A549 (cell line): ENCODE data around the gene ZNF384. TPM values are rescaled to one million over a fixed set of nuclear protein-coding genes. Genes with fewer than 3 reads are reported as not detected.

Experiments
- ATAC-seq, 2 experiments: fragments of 200-7000 bp in 1 of 2; fragments of >200 bp in 1 of 2; cut with Nextera tagmentation in 1 of 2; cut with Tn5 transposase in 1 of 2; 3 replicates each; pipeline versions ENCODE4 v1.8.0 to v1.9.1; 2018 to 2020; ENCODE audit warnings: mild to moderate bottlenecking in 1 of 2, moderate library complexity in 1 of 2
- CTCF ChIA-PET: fragments of 300-600 bp; sonication (Branson Sonifier 250); formaldehyde crosslinking; extraction: SDS; loops from one replicate; lab custom pipeline; 2021; ENCODE audit warnings: antibody characterized with exemption, inconsistent platforms; lab: Yijun Ruan, JAX
- POLR2A ChIA-PET: fragments of 350-600 bp; formaldehyde crosslinking; extraction: SDS; loops from one replicate; lab custom pipeline; 2021; ENCODE audit warnings: antibody characterized with exemption, inconsistent platforms; lab: Yijun Ruan, JAX
- DNase-seq, 2 experiments: peaks; one replicate each; pipeline versions ENCODE4 v3.0.0 to v3.0.0-alpha.2; 2011 to 2016; ENCODE audit warnings: low read depth in 1 of 2, low spot score in 1 of 2
- FAIRE-seq: peaks from 2 replicates; lab custom pipeline; 2011; peaks lifted over from hg19 to GRCh38; lab: Jason Lieb, UNC
- H3K27ac ChIP-seq, 2 experiments: fragments of >200 bp; sonication (Bioruptor Twin); formaldehyde crosslinking; 3 replicates each; pipeline ENCODE4 v1.5.1; 2016 to 2017
- H3K4me1 ChIP-seq: fragments of >200 bp; sonication (Bioruptor Twin); formaldehyde crosslinking; 3 replicates; pipeline ENCODE4 v1.6.1; 2016
- H3K4me2 ChIP-seq: fragments of >200 bp; sonication (Bioruptor Twin); formaldehyde crosslinking; 3 replicates; pipeline ENCODE4 v1.6.1; 2016
- H3K4me3 ChIP-seq: fragments of >200 bp; sonication (Bioruptor Twin); formaldehyde crosslinking; 3 replicates; pipeline ENCODE4 v1.5.1; 2016
- H3K9me3 ChIP-seq: fragments of >200 bp; sonication (Bioruptor Twin); formaldehyde crosslinking; 3 replicates; pipeline ENCODE4 v1.6.1; 2016
- CHD2 ChIP-seq: fragments of 150-350 bp; IDR thresholded peaks from 2 replicates; pipeline ENCODE4 v1.6.1; 2014; ENCODE audit warnings: low read length; ENCODE audit not compliant: partially characterized antibody
- EP300 ChIP-seq, 2 experiments: fragments of >200 bp; sonication (Bioruptor Twin); formaldehyde crosslinking; IDR thresholded peaks; 2 replicates in 1 of 2; 3 replicates in 1 of 2; pipeline ENCODE4 v1.6.1; 2016 to 2017
- FOXS1 ChIP-seq: fragments of 250-450 bp; sonication (Bioruptor Pico); IDR thresholded peaks from 2 replicates; pipeline ENCODE4 v1.5.0; 2020; ENCODE audit warnings: mild to moderate bottlenecking, moderate library complexity
- KDM5A ChIP-seq: fragments of 200-600 bp; sonication (generic); IDR thresholded peaks from 2 replicates; pipeline ENCODE4 v1.6.1; 2016; ENCODE audit warnings: antibody characterized with exemption, mild to moderate bottlenecking
- MAZ ChIP-seq: fragments of 150-350 bp; IDR thresholded peaks from 2 replicates; pipeline ENCODE4 v1.6.1; 2014; ENCODE audit warnings: antibody characterized with exemption, low read depth, low read length, borderline replicate concordance
- MYC ChIP-seq: IDR thresholded peaks from 2 replicates; pipeline ENCODE4 v1.6.1; 2012; ENCODE audit warnings: mild to moderate bottlenecking, inconsistent platforms, low read length, improper control_type of control experiment, borderline replicate concordance
- NFE2L2 ChIP-seq: fragments of 150-350 bp; conservative IDR thresholded peaks from 2 replicates; pipeline ENCODE4 v1.6.1; 2014; ENCODE audit warnings: low read length
- NPAS2 ChIP-seq: fragments of 250-450 bp; sonication (Bioruptor Pico); IDR thresholded peaks from 2 replicates; pipeline ENCODE4 v1.8.0; 2022; ENCODE audit warnings: mild to moderate bottlenecking, moderate library complexity, borderline replicate concordance
- NR3C1 ChIP-seq: fragments of >200 bp; sonication (Bioruptor Twin); formaldehyde crosslinking; IDR thresholded peaks from 3 replicates; pipeline ENCODE4 v1.6.1; 2017
- SMC3 ChIP-seq: fragments of >200 bp; sonication (Bioruptor Twin); formaldehyde crosslinking; IDR thresholded peaks from 3 replicates; pipeline ENCODE4 v1.6.1; 2018; ENCODE audit warnings: inconsistent platforms
- ZC3H11A ChIP-seq: fragments of 450-650 bp; IDR thresholded peaks from 2 replicates; pipeline ENCODE4 v1.6.1; 2014; ENCODE audit warnings: antibody characterized with exemption, mild to moderate bottlenecking
- WGBS: methylation state at CpG from one replicate; pipeline ENCODE4 v1.1.6; 2017; ENCODE audit errors: missing lambda C conversion rate; 5-methylcytosine and 5-hydroxymethylcytosine counted together
- polyA plus RNA-seq, 4 experiments: library from polyadenylated mRNA; depleted of rRNA in 3 of 4; stranded (reverse); fragments of >200 nt; fragmentation: RNase III in 1 of 4; extraction: RNeasy Plus Mini Kit Qiagen cat#74134 plus additional on column Dnase treatment in 1 of 4; gene quantifications; 2 replicates in 3 of 4; 3 replicates in 1 of 4; pipeline ENCODE4 v1.2.3, GENCODE V29; 2011 to 2017
- TF ChIP-seq, protein P1 (sequence below): fragments of 200-600 bp; sonication (generic); IDR thresholded peaks from 2 replicates; pipeline ENCODE4 v1.6.1; 2016; ENCODE audit warnings: antibody characterized with exemption, mild to moderate bottlenecking, moderate library complexity
- TF ChIP-seq, protein P2 (sequence below): fragments of 150-350 bp; IDR thresholded peaks from 2 replicates; pipeline ENCODE4 v1.6.1; 2014; ENCODE audit warnings: low read depth, mild to moderate bottlenecking, low read length
- TF ChIP-seq, protein P3 (sequence below): IDR thresholded peaks from 2 replicates; pipeline ENCODE4 v1.6.1; 2012
- TF ChIP-seq, protein P4 (sequence below): IDR thresholded peaks from 2 replicates; pipeline ENCODE4 v1.6.1; 2012; ENCODE audit warnings: low read depth, borderline replicate concordance

ZNF384 gene
- polyA plus RNA-seq, 2 of the 4 experiments (the other 2 are of a cell fraction): 59.6 to 79.8 TPM

DNA sequence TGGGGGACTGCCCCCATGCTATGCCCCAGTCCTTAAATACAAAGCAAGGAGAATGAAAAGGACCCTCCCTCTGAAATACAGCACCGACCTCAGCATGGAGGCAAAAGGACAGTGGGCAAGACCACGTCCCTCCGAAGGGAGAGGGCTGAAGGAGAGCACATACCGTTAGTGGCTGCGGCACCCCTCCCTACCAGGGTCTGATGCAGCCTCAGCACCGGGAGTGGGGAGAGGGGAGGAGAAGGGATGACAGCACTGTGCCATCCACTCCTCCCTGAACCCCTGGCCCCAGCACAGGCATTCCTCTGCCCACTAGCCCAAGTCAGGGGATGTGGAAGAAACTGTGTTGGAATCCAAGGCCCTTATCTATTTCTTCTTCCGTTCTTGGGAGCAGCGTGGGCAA, 38.3 kb downstream of the ZNF384 start (continued):
- TF ChIP-seq, protein P1, sequence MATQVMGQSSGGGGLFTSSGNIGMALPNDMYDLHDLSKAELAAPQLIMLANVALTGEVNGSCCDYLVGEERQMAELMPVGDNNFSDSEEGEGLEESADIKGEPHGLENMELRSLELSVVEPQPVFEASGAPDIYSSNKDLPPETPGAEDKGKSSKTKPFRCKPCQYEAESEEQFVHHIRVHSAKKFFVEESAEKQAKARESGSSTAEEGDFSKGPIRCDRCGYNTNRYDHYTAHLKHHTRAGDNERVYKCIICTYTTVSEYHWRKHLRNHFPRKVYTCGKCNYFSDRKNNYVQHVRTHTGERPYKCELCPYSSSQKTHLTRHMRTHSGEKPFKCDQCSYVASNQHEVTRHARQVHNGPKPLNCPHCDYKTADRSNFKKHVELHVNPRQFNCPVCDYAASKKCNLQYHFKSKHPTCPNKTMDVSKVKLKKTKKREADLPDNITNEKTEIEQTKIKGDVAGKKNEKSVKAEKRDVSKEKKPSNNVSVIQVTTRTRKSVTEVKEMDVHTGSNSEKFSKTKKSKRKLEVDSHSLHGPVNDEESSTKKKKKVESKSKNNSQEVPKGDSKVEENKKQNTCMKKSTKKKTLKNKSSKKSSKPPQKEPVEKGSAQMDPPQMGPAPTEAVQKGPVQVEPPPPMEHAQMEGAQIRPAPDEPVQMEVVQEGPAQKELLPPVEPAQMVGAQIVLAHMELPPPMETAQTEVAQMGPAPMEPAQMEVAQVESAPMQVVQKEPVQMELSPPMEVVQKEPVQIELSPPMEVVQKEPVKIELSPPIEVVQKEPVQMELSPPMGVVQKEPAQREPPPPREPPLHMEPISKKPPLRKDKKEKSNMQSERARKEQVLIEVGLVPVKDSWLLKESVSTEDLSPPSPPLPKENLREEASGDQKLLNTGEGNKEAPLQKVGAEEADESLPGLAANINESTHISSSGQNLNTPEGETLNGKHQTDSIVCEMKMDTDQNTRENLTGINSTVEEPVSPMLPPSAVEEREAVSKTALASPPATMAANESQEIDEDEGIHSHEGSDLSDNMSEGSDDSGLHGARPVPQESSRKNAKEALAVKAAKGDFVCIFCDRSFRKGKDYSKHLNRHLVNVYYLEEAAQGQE: no peak
- TF ChIP-seq, protein P2, sequence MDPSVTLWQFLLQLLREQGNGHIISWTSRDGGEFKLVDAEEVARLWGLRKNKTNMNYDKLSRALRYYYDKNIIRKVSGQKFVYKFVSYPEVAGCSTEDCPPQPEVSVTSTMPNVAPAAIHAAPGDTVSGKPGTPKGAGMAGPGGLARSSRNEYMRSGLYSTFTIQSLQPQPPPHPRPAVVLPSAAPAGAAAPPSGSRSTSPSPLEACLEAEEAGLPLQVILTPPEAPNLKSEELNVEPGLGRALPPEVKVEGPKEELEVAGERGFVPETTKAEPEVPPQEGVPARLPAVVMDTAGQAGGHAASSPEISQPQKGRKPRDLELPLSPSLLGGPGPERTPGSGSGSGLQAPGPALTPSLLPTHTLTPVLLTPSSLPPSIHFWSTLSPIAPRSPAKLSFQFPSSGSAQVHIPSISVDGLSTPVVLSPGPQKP: no peak
- TF ChIP-seq FOXS1 (no peak), NFE2L2 (no peak)
- TF ChIP-seq, protein P3, sequence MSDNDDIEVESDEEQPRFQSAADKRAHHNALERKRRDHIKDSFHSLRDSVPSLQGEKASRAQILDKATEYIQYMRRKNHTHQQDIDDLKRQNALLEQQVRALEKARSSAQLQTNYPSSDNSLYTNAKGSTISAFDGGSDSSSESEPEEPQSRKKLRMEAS: no peak

DNA sequence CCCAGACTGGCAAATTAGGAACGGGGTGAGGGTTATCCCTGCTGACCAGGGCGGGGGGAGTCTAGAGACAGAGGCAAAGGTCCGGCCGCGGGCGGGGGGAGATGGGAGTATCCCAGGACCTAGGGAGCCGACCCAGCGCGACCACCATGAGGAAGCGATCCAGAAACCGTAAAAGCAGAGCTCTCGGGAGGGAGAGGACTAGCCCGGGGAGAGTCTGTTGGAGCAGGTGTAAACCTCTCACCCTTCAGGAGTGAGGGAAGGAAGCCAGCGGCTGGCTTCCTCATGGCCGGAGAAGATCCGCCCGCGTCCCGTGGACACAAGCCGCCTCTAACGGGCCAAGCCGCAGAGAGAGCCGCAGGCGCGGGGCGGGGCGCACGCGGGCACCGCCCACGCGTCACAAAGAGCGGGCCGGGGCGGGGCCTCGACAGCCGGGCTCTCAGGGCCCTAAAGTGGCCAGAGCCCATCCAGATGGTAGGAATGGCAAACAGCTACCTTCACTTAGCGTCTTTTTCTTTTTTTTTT, 42.0 kb downstream of the ZNF384 start, which contains the start of gene ACRBP:
TSS of gene ACRBP (minus strand) at position 350 of the 522 bp plus-strand sequence. CDS start at position 284, 66 bp downstream.
- H3K4me3 ChIP-seq: no peak within 1 kb of the TSS
- H3K27ac ChIP-seq: no peak within 1 kb of the TSS
- H3K4me1 ChIP-seq: no peaks in the 10 kb centered on the region
- no peak for ATAC-seq
- FAIRE-seq: no peak
- peaks cover 40% of the 10 kb centered on the region for H3K9me3 ChIP-seq
- POLR2A ChIA-PET: no interaction called here
- WGBS: 95% methylated on average over 38 of the region's 38 CpGs
- no peak for TF ChIP-seq NPAS2 (CRISPR knock-in tag)
- TF ChIP-seq MAZ: no peak
- TF ChIP-seq, all 56 proteins: peak for 0
- CTCF ChIA-PET: interaction anchor here (0.8 to 1.9 kb wide), 6 partner anchors 14 to 178 kb away, joined by 3 to 6 read pairs (median 4); no protein-coding TSS in a partner anchor
- DNase-seq: no peak
- H3K4me2 ChIP-seq: no peak within 1 kb of the TSS

DNA sequence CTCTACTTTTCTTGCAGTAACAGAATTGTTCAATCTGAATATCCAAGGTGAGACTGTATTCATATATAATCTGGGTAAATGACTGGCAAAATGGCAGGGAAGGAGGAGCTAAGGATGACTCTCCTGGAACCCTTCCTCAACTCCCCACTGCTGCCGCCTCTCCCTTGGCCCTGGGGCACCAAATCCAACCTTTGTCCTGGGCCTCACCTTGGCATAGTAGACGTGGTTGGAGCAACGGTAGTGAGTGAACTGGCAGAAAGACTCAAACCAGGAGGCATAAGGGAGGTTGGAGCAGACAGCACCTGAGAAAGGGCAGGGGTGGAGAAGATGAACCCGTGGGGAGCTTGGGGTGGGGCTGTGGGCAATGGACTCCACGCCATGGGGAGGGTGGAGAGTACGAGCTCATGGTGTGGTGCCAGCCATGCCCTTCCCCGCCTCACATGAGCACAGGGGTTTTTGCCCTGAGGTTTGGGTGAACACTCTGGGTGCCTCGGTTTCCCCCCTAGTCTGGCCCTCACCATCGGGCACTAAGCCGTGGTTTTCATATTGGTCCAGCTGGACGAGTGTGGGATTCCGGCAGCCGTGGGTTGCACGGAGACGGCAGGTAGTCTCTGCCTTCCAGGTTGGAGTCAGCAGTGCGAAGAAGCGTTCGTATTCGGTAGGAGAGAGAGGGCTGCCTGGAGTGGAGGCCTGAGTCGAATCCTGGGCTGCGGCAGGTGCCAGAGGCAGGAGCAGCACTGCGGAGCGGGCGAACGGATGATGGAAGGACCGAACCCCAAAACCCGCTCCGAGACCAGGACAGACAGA, 42.7 kb downstream of the ZNF384 start:
- Histone ChIP-seq H3K4me2 (no peak overlapping the region), H3K9me3 (peaks cover 40% of the 10 kb centered on the region), H3K4me3 (no peak overlapping the region), H3K27ac (no peak overlapping the region), H3K4me1 (no peaks in the 10 kb centered on the region)
- ATAC-seq (no peak), DNase-seq (no peak), FAIRE-seq (no peak)
- 90% methylated on average over 28 of the region's 28 CpGs for WGBS
- ChIA-PET POLR2A (no interaction called here), CTCF (interaction anchor here (0.6 to 1.9 kb wide), 7 partner anchors 15 to 179 kb away, joined by 3 to 6 read pairs (median 4); no protein-coding TSS in a partner anchor)
- TF ChIP-seq NFE2L2: no peak
- no peak for TF ChIP-seq MYC
- TF ChIP-seq EP300 (IDR thresholded peaks at IDR 0.05): no peak
- TF ChIP-seq KDM5A: no peak
- TF ChIP-seq ZC3H11A: no peak
- TF ChIP-seq, protein P4, sequence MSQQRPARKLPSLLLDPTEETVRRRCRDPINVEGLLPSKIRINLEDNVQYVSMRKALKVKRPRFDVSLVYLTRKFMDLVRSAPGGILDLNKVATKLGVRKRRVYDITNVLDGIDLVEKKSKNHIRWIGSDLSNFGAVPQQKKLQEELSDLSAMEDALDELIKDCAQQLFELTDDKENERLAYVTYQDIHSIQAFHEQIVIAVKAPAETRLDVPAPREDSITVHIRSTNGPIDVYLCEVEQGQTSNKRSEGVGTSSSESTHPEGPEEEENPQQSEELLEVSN: no peak
- TF ChIP-seq NPAS2 (CRISPR knock-in tag): no peak
- no peak for TF ChIP-seq NR3C1
- no peak for TF ChIP-seq CHD2
- no peak for TF ChIP-seq SMC3
